Measurements from ENCODE around the gene ZNF208. TPM values are rescaled to one million over a fixed set of nuclear protein-coding genes. Genes with fewer than 3 reads are reported as not detected.

The ZNF208 gene
- total RNA-seq, 2 experiments from 2014 or later = 2.9 to 3.8 TPM

DNA sequence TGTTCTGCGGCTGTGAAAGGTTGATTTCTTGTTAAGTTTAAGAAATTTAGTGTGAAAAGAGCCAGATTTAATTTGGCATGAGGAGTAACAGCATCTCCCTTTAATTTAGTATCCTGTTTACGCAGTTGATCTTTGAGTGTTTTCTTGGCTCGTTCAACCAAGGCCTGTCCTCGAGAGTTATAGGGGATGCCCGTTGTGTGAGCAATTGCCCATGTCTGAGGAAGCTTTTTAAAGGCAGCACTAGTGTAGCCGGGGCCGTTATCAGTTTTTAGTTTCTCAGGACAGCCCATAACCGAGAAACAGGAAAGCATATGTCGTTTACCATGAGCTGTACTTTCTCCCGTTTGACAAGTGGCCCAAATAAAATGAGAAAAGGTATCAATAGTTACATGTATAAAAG, 127.2 kb downstream of the ZNF208 start:
- Histone ChIP-seq H3K9me3 (ENCODE audit: control insufficient read depth in 1 of 2, insufficient read depth in 1 of 2, low read length in 2 of 2) (no peaks in the 10 kb centered on the region), H3K36me3 (ENCODE audit: insufficient read depth, low read length) (no peaks in the 10 kb centered on the region), H3K27ac (ENCODE audit: low read depth in 1 of 2, low read length in 2 of 2) (no peak overlapping the region), H3K4me1 (ENCODE audit: insufficient read depth, low read length) (no peaks in the 10 kb centered on the region), H3K4me3 (ENCODE audit: low read length) (no peak overlapping the region), H3K27me3 (ENCODE audit: control insufficient read depth in 1 of 2, insufficient read depth in 2 of 2, low read length in 2 of 2) (no peaks in the 10 kb centered on the region)
- ATAC-seq (ENCODE audit: poor library complexity) (no peak), DNase-seq (no peak)
- no peaks in the 10 kb centered on the region for H3K36me3 Mint-ChIP-seq (ENCODE audit: low read depth)
- intact Hi-C loops (cut with DNase I, micrococcal nuclease) = no loop called here
- H3K27ac Mint-ChIP-seq = no peak overlapping the region
- ChIA-PET CTCF (no interaction called here), POLR2A (no interaction called here)
- no peak overlapping the region for H3K4me3 Mint-ChIP-seq
- H3K9me3 Mint-ChIP-seq = no peaks in the 10 kb centered on the region
- peaks cover 5% of the 10 kb centered on the region for H3K27me3 Mint-ChIP-seq
- TF ChIP-seq, protein P1, sequence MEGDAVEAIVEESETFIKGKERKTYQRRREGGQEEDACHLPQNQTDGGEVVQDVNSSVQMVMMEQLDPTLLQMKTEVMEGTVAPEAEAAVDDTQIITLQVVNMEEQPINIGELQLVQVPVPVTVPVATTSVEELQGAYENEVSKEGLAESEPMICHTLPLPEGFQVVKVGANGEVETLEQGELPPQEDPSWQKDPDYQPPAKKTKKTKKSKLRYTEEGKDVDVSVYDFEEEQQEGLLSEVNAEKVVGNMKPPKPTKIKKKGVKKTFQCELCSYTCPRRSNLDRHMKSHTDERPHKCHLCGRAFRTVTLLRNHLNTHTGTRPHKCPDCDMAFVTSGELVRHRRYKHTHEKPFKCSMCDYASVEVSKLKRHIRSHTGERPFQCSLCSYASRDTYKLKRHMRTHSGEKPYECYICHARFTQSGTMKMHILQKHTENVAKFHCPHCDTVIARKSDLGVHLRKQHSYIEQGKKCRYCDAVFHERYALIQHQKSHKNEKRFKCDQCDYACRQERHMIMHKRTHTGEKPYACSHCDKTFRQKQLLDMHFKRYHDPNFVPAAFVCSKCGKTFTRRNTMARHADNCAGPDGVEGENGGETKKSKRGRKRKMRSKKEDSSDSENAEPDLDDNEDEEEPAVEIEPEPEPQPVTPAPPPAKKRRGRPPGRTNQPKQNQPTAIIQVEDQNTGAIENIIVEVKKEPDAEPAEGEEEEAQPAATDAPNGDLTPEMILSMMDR (IDR thresholded peaks at IDR 0.05) = no peak
- no peaks in the 10 kb centered on the region for H3K4me1 Mint-ChIP-seq (ENCODE audit: low read depth)

Other genes with a start within 250 kb of the ZNF208 start
- 10 to 100 TPM; 10.8 to 11.0 TPM for gene ZNF100, start 243.4 kb downstream of the ZNF208 start, total RNA-seq
- 10 to 100 TPM; 26.1 to 30.2 TPM for gene ZNF43, start 174.8 kb downstream of the ZNF208 start, total RNA-seq
- 1 to 10 TPM; 2.4 to 2.9 TPM for gene ZNF257, start 41.5 kb upstream of the ZNF208 start, total RNA-seq
- not detected for gene ZNF676, start 186.0 kb upstream of the ZNF208 start, total RNA-seq